Gastroesophageal sphincter (tissue), 4 donors: ENCODE measurements around the gene CALML3. TPM values are rescaled to one million over a fixed set of nuclear protein-coding genes. Genes with fewer than 3 reads are reported as not detected.

Experiments used
- ATAC-seq: fragments of 150-250 bp; one replicate; pipeline ENCODE4 v1.9.1; 2016; ENCODE audit warnings: mild to moderate bottlenecking, moderate library complexity
- H3K27ac ChIP-seq, 4 donors: fragments of 200-600 bp; sonication (generic) in 3 of 4; 1 replicate in 3 of 4; 2 replicates in 1 of 4; pipeline ENCODE4 v1.5.1; 2016 to 2019
- H3K27me3 ChIP-seq: fragments of 200-600 bp; sonication (generic); one replicate; pipeline ENCODE4 v1.5.1; 2019
- H3K36me3 ChIP-seq, 2 donors: fragments of 200-600 bp; sonication (generic); one replicate each; pipeline ENCODE4 v1.5.1; 2019; ENCODE audit warnings: control low read depth in 1 of 2
- H3K4me1 ChIP-seq, 3 donors: fragments of 200-600 bp; sonication (generic); 1 replicate in 2 of 3; 2 replicates in 1 of 3; pipeline ENCODE4 v1.5.1; 2016 to 2019; ENCODE audit warnings: control low read depth in 2 of 3
- H3K4me3 ChIP-seq, 2 donors: fragments of 200-600 bp; sonication (generic); one replicate each; pipeline ENCODE4 v1.5.1; 2019; ENCODE audit warnings: mild to moderate bottlenecking in 1 of 2, moderate library complexity in 1 of 2
- H3K9me3 ChIP-seq, 3 donors: fragments of 200-600 bp; sonication (generic); one replicate each; pipeline ENCODE4 v1.5.1; 2017 to 2019; ENCODE audit warnings: control low read depth in 2 of 3
- EP300 ChIP-seq: sonication (generic); formaldehyde crosslinking; IDR thresholded peaks from one replicate; pipeline ENCODE4 v1.6.1; 2017; ENCODE audit warnings: antibody characterized with exemption, mild to moderate bottlenecking
- POLR2A ChIP-seq, 2 donors: fragments of 450-650 bp; IDR thresholded peaks; one replicate each; pipeline ENCODE4 v1.6.1; 2017; ENCODE audit warnings: antibody characterized with exemption in 2 of 2, mild to moderate bottlenecking in 2 of 2, moderate library complexity in 1 of 2
- POLR2AphosphoS5 ChIP-seq: sonication (generic); formaldehyde crosslinking; IDR thresholded peaks from one replicate; pipeline ENCODE4 v1.6.1; 2017; ENCODE audit warnings: antibody characterized with exemption
- WGBS, 2 donors: methylation state at CpG; one replicate each; pipeline ENCODE4 v1.1.5; 2018; ENCODE audit warnings: low coverage in 1 of 2; 5-methylcytosine and 5-hydroxymethylcytosine counted together
- total RNA-seq, 4 donors: library from RNA; depleted of rRNA; stranded (reverse); fragments of >200 nt; gene quantifications; one replicate each; pipeline ENCODE4 v1.1.0, GENCODE V29; 2016
- TF ChIP-seq, protein P1 (sequence below), 4 experiments: fragments of 200-600 bp in 2 of 4; fragments of 450-650 bp in 2 of 4; sonication (generic) in 1 of 4; IDR thresholded peaks; one replicate each; pipeline ENCODE4 v1.5.1; 2017 to 2019; ENCODE audit warnings: antibody characterized with exemption in 4 of 4, mild to moderate bottlenecking in 2 of 4, moderate library complexity in 2 of 4

CALML3 gene
- total RNA-seq, 4 donors from 2014 or later: 0.13 to 19.4 (median 1.9) TPM; not detected in 1

DNA sequence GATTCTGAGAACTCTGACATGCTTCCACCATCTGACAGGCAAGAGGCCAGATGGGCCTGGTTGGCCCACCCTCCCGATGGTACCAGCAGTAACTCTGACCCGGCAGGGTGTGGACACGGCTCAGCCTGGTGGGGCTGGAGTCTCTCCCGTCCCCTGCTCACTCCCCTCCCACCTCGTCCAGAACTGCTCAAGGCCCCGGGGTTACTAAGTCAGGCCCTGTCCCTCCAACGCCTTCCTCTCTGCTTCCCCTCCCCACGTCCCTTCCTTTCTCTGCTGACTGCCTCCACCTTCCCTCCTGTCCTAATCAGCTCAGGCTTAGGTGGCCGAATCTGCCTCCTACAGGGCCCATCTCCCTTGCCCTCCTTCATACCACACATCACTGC is 37.9 kb upstream of the CALML3 start:
- H3K4me3 ChIP-seq: no peak overlapping the region
- no peak for ATAC-seq
- TF ChIP-seq POLR2A (IDR thresholded peaks at IDR 0.05) (no peak), POLR2AphosphoS5 (no peak), EP300 (no peak)
- TF ChIP-seq, protein P1, sequence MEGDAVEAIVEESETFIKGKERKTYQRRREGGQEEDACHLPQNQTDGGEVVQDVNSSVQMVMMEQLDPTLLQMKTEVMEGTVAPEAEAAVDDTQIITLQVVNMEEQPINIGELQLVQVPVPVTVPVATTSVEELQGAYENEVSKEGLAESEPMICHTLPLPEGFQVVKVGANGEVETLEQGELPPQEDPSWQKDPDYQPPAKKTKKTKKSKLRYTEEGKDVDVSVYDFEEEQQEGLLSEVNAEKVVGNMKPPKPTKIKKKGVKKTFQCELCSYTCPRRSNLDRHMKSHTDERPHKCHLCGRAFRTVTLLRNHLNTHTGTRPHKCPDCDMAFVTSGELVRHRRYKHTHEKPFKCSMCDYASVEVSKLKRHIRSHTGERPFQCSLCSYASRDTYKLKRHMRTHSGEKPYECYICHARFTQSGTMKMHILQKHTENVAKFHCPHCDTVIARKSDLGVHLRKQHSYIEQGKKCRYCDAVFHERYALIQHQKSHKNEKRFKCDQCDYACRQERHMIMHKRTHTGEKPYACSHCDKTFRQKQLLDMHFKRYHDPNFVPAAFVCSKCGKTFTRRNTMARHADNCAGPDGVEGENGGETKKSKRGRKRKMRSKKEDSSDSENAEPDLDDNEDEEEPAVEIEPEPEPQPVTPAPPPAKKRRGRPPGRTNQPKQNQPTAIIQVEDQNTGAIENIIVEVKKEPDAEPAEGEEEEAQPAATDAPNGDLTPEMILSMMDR (IDR thresholded peaks at IDR 0.05): no peak
- no peaks in the 10 kb centered on the region for H3K27me3 ChIP-seq
- no peaks in the 10 kb centered on the region for H3K36me3 ChIP-seq
- H3K4me1 ChIP-seq: no peaks in the 10 kb centered on the region
- WGBS, 2 donors: 74 to 85% methylated on average over 4 to 7 of the region's 9 CpGs
- H3K27ac ChIP-seq: no peak overlapping the region
- peaks cover 0 to 2% (median 0%) of the 10 kb centered on the region in 3 donors for H3K9me3 ChIP-seq

DNA sequence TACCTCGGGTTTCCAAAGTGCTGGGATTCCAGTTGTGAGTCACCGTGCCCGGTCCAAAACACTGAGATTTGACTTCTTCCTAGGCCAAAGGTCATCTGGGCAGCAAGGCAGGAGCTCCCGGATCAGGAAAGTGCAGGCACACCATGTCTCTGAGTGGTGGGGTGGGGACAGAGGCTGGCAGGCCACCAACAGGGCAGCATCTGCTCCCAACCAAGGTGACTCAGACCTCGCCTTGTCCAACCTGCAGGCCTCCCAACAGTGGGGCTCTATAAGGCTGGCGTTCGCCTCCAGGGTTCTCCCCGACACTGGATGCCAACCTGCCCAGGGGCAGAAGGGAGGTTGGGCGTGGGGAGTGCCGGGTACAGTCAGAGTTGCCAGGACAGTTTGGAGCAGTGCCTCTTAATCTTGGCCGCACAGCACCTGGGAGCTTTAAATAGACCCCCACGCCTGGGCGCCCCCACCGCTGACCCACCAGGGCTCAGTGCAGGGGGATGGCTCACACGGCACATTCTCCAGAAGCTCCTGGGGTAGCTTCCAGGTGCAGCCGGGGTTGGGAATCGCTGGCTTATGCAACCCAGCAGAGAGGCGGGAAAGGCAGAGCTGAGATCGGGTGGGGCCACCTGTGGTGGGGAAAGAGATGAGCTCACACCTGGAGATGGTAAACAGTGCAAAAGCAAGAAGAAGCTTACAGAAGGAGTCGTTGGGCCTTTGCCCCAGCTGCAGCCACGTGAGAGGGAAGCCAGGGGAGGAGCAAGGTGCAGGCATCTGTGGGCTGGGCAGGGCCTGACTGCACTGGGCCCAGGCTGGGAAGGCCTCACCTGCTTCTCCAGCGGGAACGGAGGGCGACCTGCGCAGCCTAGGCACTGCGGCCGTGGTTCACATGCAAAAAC is 36.2 kb upstream of the CALML3 start:
- Histone ChIP-seq H3K4me3 (no peak overlapping the region), H3K27me3 (no peaks in the 10 kb centered on the region), H3K27ac (no peak overlapping the region), H3K4me1 (no peaks in the 10 kb centered on the region), H3K9me3 (peaks cover 0 to 15% (median 0%) of the 10 kb centered on the region in 3 donors), H3K36me3 (no peaks in the 10 kb centered on the region)
- TF ChIP-seq EP300: no peak
- WGBS, 2 donors: 20 to 80% methylated on average over 1 to 3 of the region's 27 CpGs
- ATAC-seq: no peak

GRCh38 chr10:5490032-5490431 is 34.7 kb upstream of the CALML3 start:
- H3K4me1 ChIP-seq: no peaks in the 10 kb centered on the region
- no peaks in the 10 kb centered on the region for H3K36me3 ChIP-seq
- no peak overlapping the region for H3K4me3 ChIP-seq
- no peak overlapping the region for H3K27ac ChIP-seq
- no peaks in the 10 kb centered on the region for H3K27me3 ChIP-seq
- ATAC-seq: no peak
- H3K9me3 ChIP-seq: peaks cover 0 to 15% (median 0%) of the 10 kb centered on the region in 3 donors
- TF ChIP-seq EP300 (no peak), POLR2AphosphoS5 (no peak), POLR2A (IDR thresholded peaks at IDR 0.05) (no peak)
- TF ChIP-seq, protein P1 (IDR thresholded peaks at IDR 0.05): no peak
- WGBS, 2 donors: 76 to 93% methylated on average over 4 of the region's 4 CpGs

DNA sequence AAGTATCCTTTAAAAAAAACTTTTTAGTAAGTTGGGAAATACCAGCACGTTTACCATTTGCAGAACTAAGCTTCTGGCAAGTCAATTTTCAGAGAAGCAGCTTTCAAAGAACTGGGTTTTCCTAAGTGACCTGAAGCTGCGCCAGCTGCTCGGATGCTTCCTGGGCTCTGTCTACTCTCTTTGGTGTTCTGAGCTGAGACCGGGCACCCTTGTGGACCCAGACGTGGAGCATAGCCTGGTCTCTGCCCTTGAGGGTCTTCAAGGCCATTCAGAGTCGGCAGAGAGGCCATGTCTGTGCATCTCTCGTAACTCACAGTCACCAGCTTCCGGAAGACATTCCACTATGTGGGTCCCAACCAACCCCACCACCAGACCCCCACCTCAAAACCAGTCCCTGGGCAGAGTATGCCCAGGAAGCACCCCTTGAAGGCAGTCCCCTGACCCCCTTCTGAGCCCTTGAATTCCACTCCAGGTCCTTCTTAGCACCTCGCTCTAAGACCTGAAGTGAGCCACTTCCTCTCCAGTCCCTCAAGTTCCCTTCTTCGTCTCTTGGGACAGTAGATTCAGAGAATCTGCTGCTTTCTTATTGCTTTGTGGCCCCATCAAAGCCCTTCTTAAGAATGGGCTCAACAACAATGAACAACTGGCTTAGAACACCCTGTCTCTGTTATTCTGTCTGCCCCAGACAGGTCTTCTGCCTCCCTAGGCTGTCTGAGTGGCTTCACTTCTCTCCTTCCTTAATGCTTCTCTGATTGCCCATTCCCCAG is 33.9 kb upstream of the CALML3 start:
- Histone ChIP-seq H3K4me1 (no peaks in the 10 kb centered on the region), H3K36me3 (no peaks in the 10 kb centered on the region), H3K9me3 (peaks cover 0 to 15% (median 0%) of the 10 kb centered on the region in 3 donors), H3K4me3 (no peak overlapping the region), H3K27me3 (no peaks in the 10 kb centered on the region), H3K27ac (no peak overlapping the region)
- WGBS, 2 donors: 83 to 85% methylated on average over 3 to 6 of the region's 10 CpGs
- no peak for ATAC-seq
- TF ChIP-seq EP300 (no peak), POLR2AphosphoS5 (no peak)

DNA sequence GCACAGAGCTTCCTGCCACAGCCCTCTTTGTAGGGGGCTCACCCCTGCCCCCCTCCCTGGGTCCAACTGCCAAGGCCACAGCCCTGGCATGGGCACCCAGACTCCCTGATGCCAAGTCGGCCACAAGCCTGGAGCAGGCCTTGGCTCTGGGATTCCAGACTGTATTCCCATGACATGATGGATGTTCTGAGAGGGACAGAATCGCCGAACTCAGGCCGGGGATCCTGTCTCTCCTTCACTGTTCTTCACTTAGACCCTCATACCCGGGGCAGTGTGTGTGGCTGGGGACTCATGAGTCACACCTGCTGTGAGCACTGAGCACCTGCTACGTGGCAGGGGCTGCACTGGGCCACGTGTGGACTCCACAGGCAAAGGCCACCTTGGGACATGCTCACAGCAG is 33.3 kb upstream of the CALML3 start:
- Histone ChIP-seq H3K27me3 (no peaks in the 10 kb centered on the region), H3K36me3 (no peaks in the 10 kb centered on the region), H3K27ac (no peak overlapping the region), H3K4me1 (no peaks in the 10 kb centered on the region), H3K9me3 (peaks cover 0 to 15% (median 0%) of the 10 kb centered on the region in 3 donors), H3K4me3 (no peak overlapping the region)
- ATAC-seq: no peak
- WGBS, 2 donors: 100% methylated on average over 4 of the region's 7 CpGs; no CpG with 5 or more reads in 1 of the 2 donors
- no peak for TF ChIP-seq POLR2A (IDR thresholded peaks at IDR 0.05)
- no peak for TF ChIP-seq POLR2AphosphoS5
- TF ChIP-seq, protein P1 (IDR thresholded peaks at IDR 0.05): no peak
- TF ChIP-seq EP300: no peak
